Gastroesophageal sphincter (tissue), 4 donors: ENCODE results near the gene CALML6. TPM values are rescaled to one million over a fixed set of nuclear protein-coding genes. Genes with fewer than 3 reads are reported as not detected.

Source experiments
- ATAC-seq: fragments of 150-250 bp; one replicate; pipeline ENCODE4 v1.9.1; 2016; ENCODE audit warnings: mild to moderate bottlenecking, moderate library complexity
- H3K27ac ChIP-seq, 4 donors: fragments of 200-600 bp; sonication (generic) in 3 of 4; 1 replicate in 3 of 4; 2 replicates in 1 of 4; pipeline ENCODE4 v1.5.1; 2016 to 2019
- H3K27me3 ChIP-seq: fragments of 200-600 bp; sonication (generic); one replicate; pipeline ENCODE4 v1.5.1; 2019
- H3K36me3 ChIP-seq, 2 donors: fragments of 200-600 bp; sonication (generic); one replicate each; pipeline ENCODE4 v1.5.1; 2019; ENCODE audit warnings: control low read depth in 1 of 2
- H3K4me1 ChIP-seq, 3 donors: fragments of 200-600 bp; sonication (generic); 1 replicate in 2 of 3; 2 replicates in 1 of 3; pipeline ENCODE4 v1.5.1; 2016 to 2019; ENCODE audit warnings: control low read depth in 2 of 3
- H3K4me3 ChIP-seq, 2 donors: fragments of 200-600 bp; sonication (generic); one replicate each; pipeline ENCODE4 v1.5.1; 2019; ENCODE audit warnings: mild to moderate bottlenecking in 1 of 2, moderate library complexity in 1 of 2
- H3K9me3 ChIP-seq, 3 donors: fragments of 200-600 bp; sonication (generic); one replicate each; pipeline ENCODE4 v1.5.1; 2017 to 2019; ENCODE audit warnings: control low read depth in 2 of 3
- CTCF ChIP-seq, 4 experiments: fragments of 200-600 bp in 2 of 4; fragments of 450-650 bp in 2 of 4; sonication (generic) in 1 of 4; IDR thresholded peaks; one replicate each; pipeline ENCODE4 v1.5.1; 2017 to 2019; ENCODE audit warnings: antibody characterized with exemption in 4 of 4, mild to moderate bottlenecking in 2 of 4, moderate library complexity in 2 of 4
- EP300 ChIP-seq: sonication (generic); formaldehyde crosslinking; IDR thresholded peaks from one replicate; pipeline ENCODE4 v1.6.1; 2017; ENCODE audit warnings: antibody characterized with exemption, mild to moderate bottlenecking
- POLR2A ChIP-seq, 2 donors: fragments of 450-650 bp; IDR thresholded peaks; one replicate each; pipeline ENCODE4 v1.6.1; 2017; ENCODE audit warnings: antibody characterized with exemption in 2 of 2, mild to moderate bottlenecking in 2 of 2, moderate library complexity in 1 of 2
- POLR2AphosphoS5 ChIP-seq: sonication (generic); formaldehyde crosslinking; IDR thresholded peaks from one replicate; pipeline ENCODE4 v1.6.1; 2017; ENCODE audit warnings: antibody characterized with exemption
- WGBS, 2 donors: methylation state at CpG; one replicate each; pipeline ENCODE4 v1.1.5; 2018; ENCODE audit warnings: low coverage in 1 of 2; 5-methylcytosine and 5-hydroxymethylcytosine counted together
- total RNA-seq, 4 donors: library from RNA; depleted of rRNA; stranded (reverse); fragments of >200 nt; gene quantifications; one replicate each; pipeline ENCODE4 v1.1.0, GENCODE V29; 2016

The CALML6 gene
- total RNA-seq, 4 donors from 2014 or later = 0.40 to 0.47 TPM; not detected in 2

GRCh38 chr1:1900883-1901640, 14.0 kb upstream of the CALML6 start:
- peaks cover 0 to 4% (median 0%) of the 10 kb centered on the region in 3 donors for H3K4me1 ChIP-seq
- ATAC-seq = no peak
- H3K9me3 ChIP-seq = no peaks in the 10 kb centered on the region
- H3K36me3 ChIP-seq = no peaks in the 10 kb centered on the region
- TF ChIP-seq EP300 (no peak), CTCF (IDR thresholded peaks at IDR 0.05) (no peak), POLR2A (IDR thresholded peaks at IDR 0.05) (no peak)
- 88 to 90% methylated on average over 3 of the region's 14 CpGs for WGBS, 2 donors
- peaks cover 23% of the 10 kb centered on the region for H3K27me3 ChIP-seq
- H3K27ac ChIP-seq = no peak overlapping the region
- no peak overlapping the region for H3K4me3 ChIP-seq

GRCh38 chr1:1901641-1902294, 13.3 kb upstream of the CALML6 start:
- peaks cover 16% of the 10 kb centered on the region for H3K27me3 ChIP-seq
- no peaks in the 10 kb centered on the region for H3K9me3 ChIP-seq
- no peaks in the 10 kb centered on the region for H3K36me3 ChIP-seq
- no peak overlapping the region for H3K27ac ChIP-seq
- H3K4me3 ChIP-seq = no peak overlapping the region
- no peak for ATAC-seq
- H3K4me1 ChIP-seq = peaks cover 0 to 11% (median 0%) of the 10 kb centered on the region in 3 donors
- TF ChIP-seq POLR2AphosphoS5 = no peak
- no peak for TF ChIP-seq CTCF (IDR thresholded peaks at IDR 0.05)
- no peak for TF ChIP-seq EP300
- WGBS, 2 donors = 62% methylated on average over 6 of the region's 13 CpGs; no CpG with 5 or more reads in 1 of the 2 donors

GRCh38 chr1:1903224-1903623, 11.8 kb upstream of the CALML6 start:
- Histone ChIP-seq H3K36me3 (no peaks in the 10 kb centered on the region), H3K9me3 (no peaks in the 10 kb centered on the region), H3K27ac (no peak overlapping the region), H3K4me3 (no peak overlapping the region), H3K27me3 (peaks cover 10% of the 10 kb centered on the region), H3K4me1 (peaks cover 0 to 24% (median 6%) of the 10 kb centered on the region in 3 donors)
- 90 to 100% methylated on average over 4 to 9 of the region's 12 CpGs for WGBS, 2 donors
- ATAC-seq = no peak
- TF ChIP-seq CTCF (IDR thresholded peaks at IDR 0.05) (no peak), POLR2A (IDR thresholded peaks at IDR 0.05) (no peak), EP300 (no peak), POLR2AphosphoS5 (no peak)

- Histone ChIP-seq H3K9me3 (no peaks in the 10 kb centered on the region), H3K27me3 (no peaks in the 10 kb centered on the region), H3K36me3 (no peaks in the 10 kb centered on the region), H3K27ac (peak overlapping the region in 3 of 4 donors; percentile 6 to 41 (median 38)), H3K4me1 (peaks cover 0 to 36% (median 9%) of the 10 kb centered on the region in 3 donors), H3K4me3 (no peak overlapping the region)
- WGBS, 2 donors = 0 to 12% methylated on average over 1 to 3 of the region's 15 CpGs
- TF ChIP-seq EP300 (no peak), POLR2AphosphoS5 (peak; percentile 58), CTCF (IDR thresholded peaks at IDR 0.05) (peak in 3 of 4 experiments; percentile 89 to 95 (median 93)), POLR2A (IDR thresholded peaks at IDR 0.05) (no peak)
- peak; percentile 68 for ATAC-seq
Observed at GRCh38 chr1:1906185-1907097, 8.6 kb upstream of the CALML6 start.
